Neural progenitor cell (in vitro differentiated cells): ENCODE data around the gene RSU1.

Experiments used
- EZH2phosphoT487 ChIP-seq: fragments of 200-600 bp; sonication (generic); IDR thresholded peaks from 2 replicates; pipeline ENCODE4 v1.6.1; 2017; ENCODE audit warnings: antibody characterized with exemption
- TF ChIP-seq, protein P1 (sequence below): fragments of 200-600 bp; sonication (generic); IDR thresholded peaks from 2 replicates; pipeline ENCODE4 v1.5.1; 2017; ENCODE audit warnings: antibody characterized with exemption, mild to moderate bottlenecking

DNA sequence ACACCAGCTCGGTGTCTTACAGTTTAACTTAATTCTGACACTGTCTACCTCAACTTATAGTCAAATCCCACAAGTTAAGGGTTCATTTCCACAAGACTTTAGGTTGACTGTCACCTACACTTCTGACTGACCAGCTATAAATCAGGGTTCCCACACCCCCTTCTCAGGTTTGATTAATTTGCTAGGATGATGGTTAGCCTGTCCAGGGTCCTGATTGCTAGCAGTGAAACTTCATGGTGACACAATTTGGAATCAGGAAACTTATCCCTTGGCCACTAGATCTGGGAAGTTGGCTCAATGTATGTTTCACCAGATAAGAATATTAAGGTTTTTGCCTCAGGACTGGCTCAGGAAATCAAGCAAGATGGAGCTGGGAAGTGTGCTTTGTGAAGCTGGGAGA, 2.8 kb upstream of the RSU1 start:
- TF ChIP-seq, protein P1, sequence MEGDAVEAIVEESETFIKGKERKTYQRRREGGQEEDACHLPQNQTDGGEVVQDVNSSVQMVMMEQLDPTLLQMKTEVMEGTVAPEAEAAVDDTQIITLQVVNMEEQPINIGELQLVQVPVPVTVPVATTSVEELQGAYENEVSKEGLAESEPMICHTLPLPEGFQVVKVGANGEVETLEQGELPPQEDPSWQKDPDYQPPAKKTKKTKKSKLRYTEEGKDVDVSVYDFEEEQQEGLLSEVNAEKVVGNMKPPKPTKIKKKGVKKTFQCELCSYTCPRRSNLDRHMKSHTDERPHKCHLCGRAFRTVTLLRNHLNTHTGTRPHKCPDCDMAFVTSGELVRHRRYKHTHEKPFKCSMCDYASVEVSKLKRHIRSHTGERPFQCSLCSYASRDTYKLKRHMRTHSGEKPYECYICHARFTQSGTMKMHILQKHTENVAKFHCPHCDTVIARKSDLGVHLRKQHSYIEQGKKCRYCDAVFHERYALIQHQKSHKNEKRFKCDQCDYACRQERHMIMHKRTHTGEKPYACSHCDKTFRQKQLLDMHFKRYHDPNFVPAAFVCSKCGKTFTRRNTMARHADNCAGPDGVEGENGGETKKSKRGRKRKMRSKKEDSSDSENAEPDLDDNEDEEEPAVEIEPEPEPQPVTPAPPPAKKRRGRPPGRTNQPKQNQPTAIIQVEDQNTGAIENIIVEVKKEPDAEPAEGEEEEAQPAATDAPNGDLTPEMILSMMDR, result no peak
- no peak for TF ChIP-seq EZH2phosphoT487
